ENCODE data around the gene GUK1.

Gene GUK1

GRCh38 chr1:228105996-228106799 lies 33.9 kb upstream of the GUK1 start:
- Histone ChIP-seq H3K27me3 (ENCODE audit: insufficient read depth, poor library complexity, severe bottlenecking) (no peaks in the 10 kb centered on the region), H3K4me3 (replicated peaks; ENCODE audit: insufficient read depth, low read length) (no peak overlapping the region), H3K27ac (replicated peaks) (no peak overlapping the region)
- TF ChIP-seq CTCF (IDR thresholded peaks at IDR 0.05; ENCODE audit: insufficient read depth, low read length) (no peak), POLR2AphosphoS5 (IDR thresholded peaks at IDR 0.05; ENCODE audit: low read depth) (no peak), REST (IDR thresholded peaks at IDR 0.05; ENCODE audit: insufficient replicate concordance, low read depth) (no peak), SPI1 (IDR thresholded peaks at IDR 0.05; ENCODE audit: borderline replicate concordance, low read depth) (no peak)
- DNase-seq (ENCODE audit: low read depth in 1 of 2, low spot score in 1 of 2): no peak

GRCh38 chr1:228106800-228107054 lies 33.4 kb upstream of the GUK1 start:
- Histone ChIP-seq H3K27ac (replicated peaks) (no peak overlapping the region), H3K4me3 (replicated peaks; ENCODE audit: insufficient read depth, low read length) (no peak overlapping the region), H3K27me3 (ENCODE audit: insufficient read depth, poor library complexity, severe bottlenecking) (no peaks in the 10 kb centered on the region)
- no peak for DNase-seq (ENCODE audit: low read depth in 1 of 2, low spot score in 1 of 2)
- TF ChIP-seq GABPA (IDR thresholded peaks at IDR 0.05; ENCODE audit: low read depth) (no peak), CTCF (IDR thresholded peaks at IDR 0.05; ENCODE audit: insufficient read depth, low read length) (no peak), REST (IDR thresholded peaks at IDR 0.05; ENCODE audit: insufficient replicate concordance, low read depth) (no peak), SPI1 (IDR thresholded peaks at IDR 0.05; ENCODE audit: borderline replicate concordance, low read depth) (no peak), POLR2AphosphoS5 (IDR thresholded peaks at IDR 0.05; ENCODE audit: low read depth) (no peak)

GRCh38 chr1:228107636-228108035 lies 32.4 kb upstream of the GUK1 start:
- H3K27me3 ChIP-seq (ENCODE audit: insufficient read depth, poor library complexity, severe bottlenecking): no peaks in the 10 kb centered on the region
- no peak overlapping the region for H3K4me3 ChIP-seq (replicated peaks; ENCODE audit: insufficient read depth, low read length)

More at GRCh38 chr1:228107636-228108035, 32.4 kb upstream of the GUK1 start:
- TF ChIP-seq REST (IDR thresholded peaks at IDR 0.05; ENCODE audit: insufficient replicate concordance, low read depth) (no peak), CTCF (IDR thresholded peaks at IDR 0.05; ENCODE audit: insufficient read depth, low read length) (no peak), POLR2AphosphoS5 (IDR thresholded peaks at IDR 0.05; ENCODE audit: low read depth) (no peak), SPI1 (IDR thresholded peaks at IDR 0.05; ENCODE audit: borderline replicate concordance, low read depth) (no peak), GABPA (IDR thresholded peaks at IDR 0.05; ENCODE audit: low read depth) (no peak)
- no peak for DNase-seq (ENCODE audit: low read depth in 1 of 2, low spot score in 1 of 2)
- no peak overlapping the region for H3K27ac ChIP-seq (replicated peaks)

Data from HL-60 (cell line).